ENCODE measurements around the gene CUEDC1. TPM values are rescaled to one million over a fixed set of nuclear protein-coding genes. Genes with fewer than 3 reads are reported as not detected.
A peak's percentile ranks its signal among the peaks of the same experiment; 100 is the strongest.

The CUEDC1 gene
- total RNA-seq, 1 donor, result 2.5 TPM

DNA sequence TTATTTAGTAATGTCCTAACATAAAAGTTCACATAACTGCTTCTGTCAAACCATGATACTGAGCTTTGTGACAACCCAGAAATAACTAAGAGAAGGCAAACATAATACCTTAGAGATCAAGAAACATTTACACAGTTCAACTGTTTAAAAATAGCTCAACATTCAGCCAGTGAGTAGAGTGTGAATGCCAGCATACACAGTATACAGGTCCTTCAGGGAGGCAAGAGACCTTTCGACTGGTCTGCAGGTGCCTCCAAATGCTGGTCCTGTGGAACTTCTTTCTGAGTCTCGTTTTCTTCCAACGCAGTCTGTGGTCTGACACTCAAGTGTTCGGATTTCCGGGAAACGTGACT, 115.7 kb downstream of the CUEDC1 start:
- H3K4me3 ChIP-seq (ENCODE audit: low read length), result no peak overlapping the region
- H3K9me3 ChIP-seq (ENCODE audit: low read depth, low read length), result no peaks in the 10 kb centered on the region
- H3K4me1 ChIP-seq (ENCODE audit: insufficient read depth, low read length), result no peaks in the 10 kb centered on the region
- H3K27me3 ChIP-seq (ENCODE audit: insufficient read depth, low read length), result no peaks in the 10 kb centered on the region

GRCh38 chr17:57838857-57839570, 116.2 kb downstream of the CUEDC1 start:
- no peaks in the 10 kb centered on the region for H3K4me1 ChIP-seq (ENCODE audit: insufficient read depth, low read length)
- no peaks in the 10 kb centered on the region for H3K27me3 ChIP-seq (ENCODE audit: insufficient read depth, low read length)
- no peak overlapping the region for H3K4me3 ChIP-seq (ENCODE audit: low read length)
- H3K9me3 ChIP-seq (ENCODE audit: low read depth, low read length), result no peaks in the 10 kb centered on the region

GRCh38 chr17:57838453-57838852, 116.8 kb downstream of the CUEDC1 start:
- no peaks in the 10 kb centered on the region for H3K27me3 ChIP-seq (ENCODE audit: insufficient read depth, low read length)
- H3K9me3 ChIP-seq (ENCODE audit: low read depth, low read length), result no peaks in the 10 kb centered on the region
- H3K4me1 ChIP-seq (ENCODE audit: insufficient read depth, low read length), result no peaks in the 10 kb centered on the region
- no peak overlapping the region for H3K4me3 ChIP-seq (ENCODE audit: low read length)

- Histone ChIP-seq H3K4me3 (ENCODE audit: low read length) (no peak overlapping the region), H3K4me1 (ENCODE audit: insufficient read depth, low read length) (peaks cover 14% of the 10 kb centered on the region), H3K27me3 (ENCODE audit: insufficient read depth, low read length) (no peaks in the 10 kb centered on the region), H3K9me3 (ENCODE audit: low read depth, low read length) (no peaks in the 10 kb centered on the region)
Observed at GRCh38 chr17:57835333-57835900, 119.8 kb downstream of the CUEDC1 start.

DNA sequence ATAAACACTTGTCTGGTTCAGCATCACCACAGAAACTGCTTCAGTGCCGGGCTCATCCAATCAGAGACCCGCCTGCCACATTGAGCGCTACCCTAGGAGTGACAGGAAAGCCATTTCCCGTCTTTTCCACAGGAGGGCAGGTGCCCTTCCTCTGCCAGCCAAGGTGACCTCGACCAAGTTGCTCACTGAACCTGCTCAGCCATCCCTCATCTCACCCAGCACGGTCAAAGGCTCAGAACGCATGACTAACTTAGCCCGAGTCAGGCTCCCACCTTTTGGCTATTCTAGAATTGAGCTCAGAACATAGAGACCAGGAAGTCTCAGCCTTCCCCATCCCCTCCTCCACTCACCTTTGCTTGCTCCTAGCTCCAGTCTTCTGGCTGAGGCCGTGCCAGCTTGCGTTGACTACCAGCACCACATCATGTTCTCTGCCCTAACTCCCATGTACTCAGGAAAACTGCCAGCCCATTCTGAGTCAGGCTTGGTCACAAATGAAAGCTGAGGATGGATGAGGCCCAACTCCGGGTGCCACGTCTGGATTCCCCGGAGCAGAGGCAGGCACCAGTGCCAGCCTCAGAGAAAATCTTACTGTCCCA, 121.0 kb downstream of the CUEDC1 start:
- Histone ChIP-seq H3K27me3 (ENCODE audit: insufficient read depth, low read length) (no peaks in the 10 kb centered on the region), H3K4me1 (ENCODE audit: insufficient read depth, low read length) (peaks cover 14% of the 10 kb centered on the region), H3K9me3 (ENCODE audit: low read depth, low read length) (no peaks in the 10 kb centered on the region), H3K4me3 (ENCODE audit: low read length) (no peak overlapping the region)

- H3K4me3 ChIP-seq (ENCODE audit: low read length), result peak overlapping the region; percentile 30
- H3K4me1 ChIP-seq (ENCODE audit: insufficient read depth, low read length), result peaks cover 14% of the 10 kb centered on the region
- H3K9me3 ChIP-seq (ENCODE audit: low read depth, low read length), result no peaks in the 10 kb centered on the region
- no peaks in the 10 kb centered on the region for H3K27me3 ChIP-seq (ENCODE audit: insufficient read depth, low read length)
Observed at GRCh38 chr17:57833179-57833939, 121.9 kb downstream of the CUEDC1 start.

DNA sequence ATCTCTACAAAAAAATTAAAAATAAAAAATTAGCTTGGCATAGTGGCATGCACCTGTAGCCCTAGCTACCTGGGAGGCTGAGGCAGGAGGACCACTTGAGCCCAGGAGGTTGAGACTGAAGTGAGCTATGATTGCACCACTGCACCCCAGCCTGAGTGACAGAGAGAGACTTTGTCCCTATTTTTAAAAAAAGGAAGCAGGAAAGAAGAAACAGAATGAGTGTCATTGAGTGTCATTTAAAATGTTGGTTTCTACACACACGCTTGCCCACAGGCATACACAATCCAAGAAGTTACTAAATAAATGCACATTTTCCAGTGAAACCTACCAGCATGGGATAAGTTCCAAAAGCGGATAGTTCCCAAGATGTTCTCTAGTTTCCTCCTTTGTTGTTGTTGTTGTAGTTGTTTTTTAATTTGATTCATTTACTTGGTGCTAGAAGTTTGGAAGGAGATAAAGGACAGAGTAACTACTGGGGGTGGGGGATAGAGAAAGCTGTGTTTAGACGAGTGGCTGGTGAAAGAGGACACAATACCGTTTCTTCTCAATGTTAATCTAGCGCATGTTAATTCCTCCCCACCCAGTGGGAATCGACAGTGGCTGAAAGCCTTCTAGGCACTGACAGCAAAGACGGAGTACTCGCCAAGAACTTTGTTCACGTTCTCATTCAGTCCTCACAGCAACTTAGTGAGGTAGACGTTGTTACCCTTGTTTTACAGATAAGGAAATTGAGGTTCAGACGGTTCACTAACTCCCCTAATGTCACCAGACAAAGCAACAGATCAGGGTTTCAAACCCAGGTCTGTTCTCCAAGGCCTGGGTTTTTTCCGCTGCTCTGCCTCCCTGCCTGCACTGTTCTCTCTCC, 122.7 kb downstream of the CUEDC1 start:
- H3K9me3 ChIP-seq (ENCODE audit: low read depth, low read length), result no peaks in the 10 kb centered on the region
- H3K4me1 ChIP-seq (ENCODE audit: insufficient read depth, low read length), result peaks cover 14% of the 10 kb centered on the region
- no peaks in the 10 kb centered on the region for H3K27me3 ChIP-seq (ENCODE audit: insufficient read depth, low read length)
- H3K4me3 ChIP-seq (ENCODE audit: low read length), result peak overlapping the region; percentile 30

DNA sequence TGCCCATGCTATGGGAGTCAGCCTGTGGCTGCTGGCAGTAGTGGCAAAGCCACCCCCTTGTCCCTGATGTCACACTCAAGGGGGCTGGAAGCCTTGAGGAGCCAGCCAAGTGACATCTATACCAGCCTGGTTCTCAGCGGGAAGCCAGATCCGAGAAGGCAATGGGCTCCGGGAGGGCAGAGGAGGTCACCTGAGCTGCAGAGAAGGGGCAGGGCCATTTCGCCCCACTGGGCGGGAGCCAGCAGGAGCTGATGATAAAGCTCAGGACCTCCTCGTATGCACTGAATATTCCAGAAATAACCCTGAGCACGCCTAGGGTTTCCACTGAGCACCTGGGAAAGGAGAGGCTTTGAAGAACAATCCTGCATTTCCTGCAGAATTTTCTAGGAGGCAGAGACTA, 124.3 kb downstream of the CUEDC1 start:
- no peak overlapping the region for H3K4me3 ChIP-seq (ENCODE audit: low read length)
- H3K27me3 ChIP-seq (ENCODE audit: insufficient read depth, low read length), result no peaks in the 10 kb centered on the region
- no peaks in the 10 kb centered on the region for H3K9me3 ChIP-seq (ENCODE audit: low read depth, low read length)
- H3K4me1 ChIP-seq (ENCODE audit: insufficient read depth, low read length), result peaks cover 14% of the 10 kb centered on the region

GRCh38 chr17:57823469-57824401, 131.5 kb downstream of the CUEDC1 start:
- no peaks in the 10 kb centered on the region for H3K4me1 ChIP-seq (ENCODE audit: insufficient read depth, low read length)
- H3K9me3 ChIP-seq (ENCODE audit: low read depth, low read length), result no peaks in the 10 kb centered on the region
- H3K4me3 ChIP-seq (ENCODE audit: low read length), result no peak overlapping the region
- H3K27me3 ChIP-seq (ENCODE audit: insufficient read depth, low read length), result no peaks in the 10 kb centered on the region

DNA sequence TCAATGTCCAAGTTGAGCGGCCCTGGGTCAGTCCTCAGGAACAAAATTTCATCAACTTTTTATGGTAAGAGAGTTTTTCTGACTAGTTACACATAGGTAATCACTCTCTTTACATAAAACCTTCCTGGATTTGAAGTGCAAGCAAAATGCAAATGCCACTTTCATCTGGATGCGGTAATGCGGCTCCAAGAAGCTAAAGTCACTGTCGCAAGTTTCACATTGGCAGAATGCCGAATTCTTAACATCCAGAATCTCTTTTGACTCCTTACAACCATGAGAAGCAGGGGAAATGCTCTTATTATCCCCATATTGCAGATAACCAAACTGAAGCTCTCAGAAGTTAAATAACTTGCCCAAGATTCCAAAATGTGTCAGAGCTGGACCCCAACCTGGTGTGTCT, 135.3 kb downstream of the CUEDC1 start:
- no peak overlapping the region for H3K4me3 ChIP-seq (ENCODE audit: low read length)
- no peaks in the 10 kb centered on the region for H3K4me1 ChIP-seq (ENCODE audit: insufficient read depth, low read length)
- no peaks in the 10 kb centered on the region for H3K9me3 ChIP-seq (ENCODE audit: low read depth, low read length)
- no peaks in the 10 kb centered on the region for H3K27me3 ChIP-seq (ENCODE audit: insufficient read depth, low read length)

GRCh38 chr17:57819285-57819684, 135.9 kb downstream of the CUEDC1 start:
- Histone ChIP-seq H3K9me3 (ENCODE audit: low read depth, low read length) (no peaks in the 10 kb centered on the region), H3K27me3 (ENCODE audit: insufficient read depth, low read length) (no peaks in the 10 kb centered on the region), H3K4me1 (ENCODE audit: insufficient read depth, low read length) (no peaks in the 10 kb centered on the region), H3K4me3 (ENCODE audit: low read length) (no peak overlapping the region)

- H3K4me3 ChIP-seq (ENCODE audit: low read length), result no peak overlapping the region
- H3K9me3 ChIP-seq (ENCODE audit: low read depth, low read length), result no peaks in the 10 kb centered on the region
- no peaks in the 10 kb centered on the region for H3K4me1 ChIP-seq (ENCODE audit: insufficient read depth, low read length)
- no peaks in the 10 kb centered on the region for H3K27me3 ChIP-seq (ENCODE audit: insufficient read depth, low read length)
Observed at GRCh38 chr17:57818066-57818465, 137.1 kb downstream of the CUEDC1 start.

- no peaks in the 10 kb centered on the region for H3K4me1 ChIP-seq (ENCODE audit: insufficient read depth, low read length)
- H3K9me3 ChIP-seq (ENCODE audit: low read depth, low read length), result no peaks in the 10 kb centered on the region
- H3K27me3 ChIP-seq (ENCODE audit: insufficient read depth, low read length), result no peaks in the 10 kb centered on the region
- H3K4me3 ChIP-seq (ENCODE audit: low read length), result no peak overlapping the region
Observed at GRCh38 chr17:57817299-57817698, 137.9 kb downstream of the CUEDC1 start.

- H3K9me3 ChIP-seq (ENCODE audit: low read depth, low read length), result no peaks in the 10 kb centered on the region
Observed at GRCh38 chr17:57814421-57814820, 140.8 kb downstream of the CUEDC1 start.

More at GRCh38 chr17:57814421-57814820, 140.8 kb downstream of the CUEDC1 start:
- H3K27me3 ChIP-seq (ENCODE audit: insufficient read depth, low read length), result peaks cover 10% of the 10 kb centered on the region
- H3K4me3 ChIP-seq (ENCODE audit: low read length), result no peak overlapping the region
- peaks cover 14% of the 10 kb centered on the region for H3K4me1 ChIP-seq (ENCODE audit: insufficient read depth, low read length)
